Lower leg skin (tissue), 3 donors: ENCODE results near the gene ABHD13.

Source experiments
- CTCF ChIP-seq, 3 donors: fragments of 450-650 bp; IDR thresholded peaks; one replicate each; pipeline ENCODE4 v1.5.1; 2016; ENCODE audit warnings: antibody characterized with exemption in 3 of 3, mild to moderate bottlenecking in 3 of 3, moderate library complexity in 2 of 3
- POLR2A ChIP-seq, 2 donors: fragments of 450-650 bp; IDR thresholded peaks; one replicate each; pipeline ENCODE4 v1.6.1; 2016 to 2017; ENCODE audit warnings: antibody characterized with exemption in 2 of 2, mild to moderate bottlenecking in 1 of 2, moderate library complexity in 1 of 2

DNA sequence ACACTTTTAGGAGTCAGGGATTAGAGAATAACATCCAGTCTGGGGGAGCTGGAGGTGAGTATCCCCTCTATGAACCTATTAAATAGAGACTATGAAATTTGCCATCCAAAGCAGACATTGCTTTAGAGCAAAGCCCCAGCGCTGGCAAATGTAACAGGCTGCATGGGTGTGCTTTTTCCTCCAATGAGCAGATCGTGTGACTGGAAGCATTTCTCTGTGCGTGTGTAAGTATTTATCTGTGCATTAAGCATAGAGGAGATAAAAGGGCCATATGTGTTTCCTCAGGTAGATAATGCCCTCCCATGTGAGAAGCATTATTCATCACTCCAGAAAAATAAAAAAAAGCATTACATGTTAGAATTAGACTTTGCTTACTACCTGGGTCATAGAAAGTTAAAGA lies 52.2 kb downstream of the ABHD13 start:
- no peak for TF ChIP-seq CTCF (IDR thresholded peaks at IDR 0.05)
- TF ChIP-seq POLR2A (IDR thresholded peaks at IDR 0.05) = no peak
